ENCODE measurements around the gene ZCCHC24.
"Not testable (repeated sequence)": the region's sequence is repeated elsewhere in the genome, so short reads cannot be mapped to it uniquely, and the experiment has no call there.

ZCCHC24 gene

DNA sequence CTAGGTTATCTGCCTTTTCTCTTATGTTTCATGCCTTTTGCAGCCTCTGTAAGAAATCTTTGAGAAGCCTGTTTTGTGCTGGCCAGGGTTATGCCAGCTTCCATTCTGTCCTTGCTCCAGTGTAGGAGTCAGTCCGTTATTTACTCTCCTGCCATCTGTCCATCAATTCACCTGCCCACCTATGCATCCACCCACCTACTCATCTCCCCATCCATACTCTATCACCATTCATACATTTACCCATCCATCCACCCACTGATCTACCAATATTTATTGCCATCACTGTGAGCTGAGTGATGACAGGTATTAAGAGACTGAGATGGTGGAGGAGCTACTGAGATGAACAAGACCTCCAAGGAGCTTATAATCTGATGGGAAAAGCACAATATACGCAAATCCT is 110.9 kb downstream of the ZCCHC24 start:
- Mint-ChIP-seq H3K9me3 (ENCODE audit: low read depth) (no peaks in the 10 kb centered on the region), H3K4me3 (no peak overlapping the region), H3K27me3 (no peaks in the 10 kb centered on the region), H3K4me1 (ENCODE audit: low read depth) (peaks cover 31% of the 10 kb centered on the region), H3K36me3 (no peaks in the 10 kb centered on the region), H3K27ac (peak overlapping the region; percentile 48)

DNA sequence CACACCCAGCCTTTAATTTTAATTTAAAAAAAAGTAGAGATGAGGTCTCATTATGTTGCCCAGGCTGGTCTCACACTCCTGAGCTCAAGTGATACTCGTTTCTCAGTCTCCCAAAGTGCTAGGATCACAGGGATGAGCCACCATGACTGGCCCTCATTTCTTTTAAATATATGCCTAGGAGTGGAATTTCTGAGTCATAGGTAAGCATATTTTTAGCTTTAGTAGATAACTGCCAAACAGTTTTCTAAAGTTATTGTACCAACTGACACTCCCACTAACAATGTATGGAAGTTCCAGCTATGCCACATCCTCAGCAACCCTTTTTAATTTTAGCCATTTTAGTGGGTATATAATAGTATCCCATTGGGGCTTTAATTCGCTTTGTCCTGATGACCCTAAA is 111.9 kb downstream of the ZCCHC24 start:
- no peaks in the 10 kb centered on the region for H3K36me3 Mint-ChIP-seq
- H3K4me3 Mint-ChIP-seq, result no peak overlapping the region
- peaks cover 33% of the 10 kb centered on the region for H3K4me1 Mint-ChIP-seq (ENCODE audit: low read depth)
- H3K27ac Mint-ChIP-seq, result peak overlapping the region; percentile 64
- H3K9me3 Mint-ChIP-seq (ENCODE audit: low read depth), result no peaks in the 10 kb centered on the region
- no peaks in the 10 kb centered on the region for H3K27me3 Mint-ChIP-seq

DNA sequence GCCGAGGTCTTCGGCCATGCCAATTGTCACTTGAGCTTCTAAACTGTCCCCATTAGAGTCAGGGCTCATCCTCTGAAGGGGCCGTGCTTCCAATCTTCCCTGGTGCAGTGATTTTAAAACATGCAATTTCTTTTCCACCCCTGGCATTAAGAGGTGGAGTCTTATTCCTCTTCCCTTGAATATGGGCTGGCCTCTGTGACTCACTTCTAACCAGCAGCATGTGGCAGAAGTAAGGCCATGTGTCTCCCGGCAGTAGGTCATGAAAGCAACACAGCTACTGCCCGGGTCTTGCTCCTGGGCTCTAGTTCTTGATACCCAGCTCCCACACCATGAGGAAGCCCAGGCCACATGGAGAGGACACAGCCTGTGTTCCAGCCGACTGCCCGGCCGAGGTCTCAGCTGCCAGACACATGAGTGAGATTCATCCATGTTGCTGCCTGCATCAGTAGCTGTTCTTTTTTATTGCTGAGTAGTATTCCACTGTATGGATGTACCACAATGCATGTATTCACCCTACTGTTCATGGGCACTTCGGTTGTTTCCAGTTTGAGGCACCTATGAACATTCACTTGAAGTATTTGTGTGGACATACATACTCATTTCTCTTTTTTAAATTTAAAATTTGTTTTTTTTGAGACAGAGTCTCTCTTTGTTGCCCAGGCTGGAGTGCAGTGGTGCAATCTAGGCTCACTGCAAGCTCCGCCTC is 112.7 kb downstream of the ZCCHC24 start:
- not testable (repeated sequence) for H3K36me3 Mint-ChIP-seq; H3K9me3 Mint-ChIP-seq (ENCODE audit: low read depth); H3K27me3 Mint-ChIP-seq; H3K4me3 Mint-ChIP-seq
- Mint-ChIP-seq H3K27ac (peak overlapping the region; percentile 64), H3K4me1 (ENCODE audit: low read depth) (peaks cover 33% of the 10 kb centered on the region)

Measured in activated naive CD8-positive, alpha-beta T cell (primary cell).